ENCODE results near the gene GNAO1. TPM values are rescaled to one million over a fixed set of nuclear protein-coding genes. Genes with fewer than 3 reads are reported as not detected.

The GNAO1 gene
- total and polyA plus RNA-seq, 5 donors from 2014 or later: 3.0 TPM; not detected in 4

DNA sequence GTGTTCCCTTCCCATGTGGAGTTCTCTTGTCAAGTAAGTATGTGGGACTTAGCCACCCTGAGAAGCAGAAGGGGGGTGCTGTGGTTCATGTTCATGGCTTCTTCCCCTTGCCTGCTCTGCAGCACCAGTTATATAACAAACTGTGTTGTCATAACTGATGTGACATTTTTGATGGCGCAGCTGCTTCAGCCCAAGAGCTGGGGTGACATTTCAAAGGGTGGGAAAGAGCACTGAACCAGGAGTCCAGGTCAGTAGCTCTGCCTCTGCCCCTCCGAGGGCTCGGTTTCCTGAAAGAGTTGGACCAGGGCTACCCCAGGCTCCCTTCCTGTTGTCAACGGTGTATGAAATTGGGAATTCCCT lies 7.4 kb downstream of the GNAO1 start:
- peaks cover 26% of the 10 kb centered on the region for H3K27me3 ChIP-seq (ENCODE audit: control insufficient read depth, insufficient read depth, low read length)
- no peaks in the 10 kb centered on the region for H3K9me3 ChIP-seq (ENCODE audit: control insufficient read depth in 2 of 2, low read length in 2 of 2)
- no peak overlapping the region for H3K4me3 Mint-ChIP-seq
- no peaks in the 10 kb centered on the region for H3K36me3 Mint-ChIP-seq
- H3K4me1 Mint-ChIP-seq: peaks cover 4 to 25% (median 9%) of the 10 kb centered on the region in 4 donors
- H3K4me3 ChIP-seq (ENCODE audit: low read depth, low read length): no peak overlapping the region
- no peaks in the 10 kb centered on the region for H3K9me3 Mint-ChIP-seq
- peaks cover 8% of the 10 kb centered on the region for H3K4me1 ChIP-seq (ENCODE audit: control insufficient read depth, insufficient read depth, low read length, poor library complexity, severe bottlenecking)
- H3K36me3 ChIP-seq (ENCODE audit: control insufficient read depth, insufficient read depth, low read length): no peaks in the 10 kb centered on the region
- DNase-seq: no peak
- ATAC-seq (ENCODE audit: low read depth in 2 of 2): no peak
- H3K27me3 Mint-ChIP-seq: peaks cover 31% of the 10 kb centered on the region
- H3K27ac Mint-ChIP-seq: no peak overlapping the region
- H3K27ac ChIP-seq (ENCODE audit: insufficient read depth, low read length, poor library complexity, severe bottlenecking): no peak overlapping the region

DNA sequence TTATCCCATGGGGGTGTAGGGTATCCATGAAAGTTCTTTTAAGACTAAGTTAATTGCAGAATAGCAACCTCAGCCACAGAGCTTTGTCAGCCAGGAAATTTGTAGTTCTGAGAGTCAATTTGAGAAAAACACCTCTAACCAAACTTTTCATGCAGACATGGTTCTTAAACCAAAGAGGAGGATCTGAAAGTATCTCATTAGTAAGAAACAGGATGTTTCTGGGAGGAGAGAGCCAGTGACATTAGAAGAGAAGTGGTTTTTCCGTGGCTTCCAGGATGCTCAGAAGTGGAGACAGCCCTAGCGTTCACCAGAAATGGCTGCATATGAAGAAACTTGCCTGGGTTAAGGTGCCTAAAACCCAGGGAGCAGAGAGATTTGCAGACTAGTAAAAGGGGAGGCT lies 7.9 kb downstream of the GNAO1 start:
- H3K4me1 Mint-ChIP-seq: peaks cover under 1 to 20% (median 6%) of the 10 kb centered on the region in 4 donors
- no peak overlapping the region for H3K27ac Mint-ChIP-seq
- Histone ChIP-seq H3K36me3 (ENCODE audit: control insufficient read depth, insufficient read depth, low read length) (no peaks in the 10 kb centered on the region), H3K27ac (ENCODE audit: insufficient read depth, low read length, poor library complexity, severe bottlenecking) (no peak overlapping the region), H3K27me3 (ENCODE audit: control insufficient read depth, insufficient read depth, low read length) (peaks cover 22% of the 10 kb centered on the region), H3K4me1 (ENCODE audit: control insufficient read depth, insufficient read depth, low read length, poor library complexity, severe bottlenecking) (peaks cover 4% of the 10 kb centered on the region), H3K9me3 (ENCODE audit: control insufficient read depth in 2 of 2, low read length in 2 of 2) (no peaks in the 10 kb centered on the region), H3K4me3 (ENCODE audit: low read depth, low read length) (no peak overlapping the region)
- ATAC-seq (ENCODE audit: low read depth in 2 of 2) (no peak), DNase-seq (peak in 1 of 3 donors; percentile 36)
- peaks cover 26% of the 10 kb centered on the region for H3K27me3 Mint-ChIP-seq
- H3K4me3 Mint-ChIP-seq: no peak overlapping the region
- no peaks in the 10 kb centered on the region for H3K36me3 Mint-ChIP-seq
- no peaks in the 10 kb centered on the region for H3K9me3 Mint-ChIP-seq

DNA sequence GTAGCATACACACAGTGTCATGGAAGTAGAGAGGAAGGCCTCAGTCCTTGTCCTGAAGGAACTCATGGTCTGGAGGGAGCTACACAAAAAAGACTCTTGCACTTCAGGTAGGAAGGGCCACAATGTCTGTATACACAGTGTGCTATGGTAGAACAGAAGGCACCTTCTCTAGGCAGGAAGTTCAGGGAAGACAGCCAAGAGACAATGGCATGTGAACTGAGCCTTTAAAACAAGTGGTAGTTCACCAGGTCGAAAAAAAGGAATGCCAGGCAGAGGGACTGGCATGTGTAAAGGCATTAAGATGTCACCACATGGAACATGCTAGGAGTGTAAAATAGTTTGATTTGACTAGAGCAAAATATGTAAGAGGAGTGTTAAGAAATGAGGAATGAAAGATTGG lies 9.7 kb downstream of the GNAO1 start:
- H3K36me3 Mint-ChIP-seq: no peaks in the 10 kb centered on the region
- H3K27ac ChIP-seq (ENCODE audit: insufficient read depth, low read length, poor library complexity, severe bottlenecking): no peak overlapping the region
- no peaks in the 10 kb centered on the region for H3K9me3 ChIP-seq (ENCODE audit: control insufficient read depth in 2 of 2, low read length in 2 of 2)
- peaks cover 15% of the 10 kb centered on the region for H3K27me3 Mint-ChIP-seq
- no peaks in the 10 kb centered on the region for H3K36me3 ChIP-seq (ENCODE audit: control insufficient read depth, insufficient read depth, low read length)
- peaks cover 12% of the 10 kb centered on the region for H3K27me3 ChIP-seq (ENCODE audit: control insufficient read depth, insufficient read depth, low read length)
- peaks cover 0 to 13% (median 4%) of the 10 kb centered on the region in 4 donors for H3K4me1 Mint-ChIP-seq
- H3K27ac Mint-ChIP-seq: no peak overlapping the region
- ATAC-seq (ENCODE audit: low read depth in 2 of 2): no peak
- no peak overlapping the region for H3K4me3 Mint-ChIP-seq
- H3K9me3 Mint-ChIP-seq: no peaks in the 10 kb centered on the region
- H3K4me3 ChIP-seq (ENCODE audit: low read depth, low read length): no peak overlapping the region
- no peaks in the 10 kb centered on the region for H3K4me1 ChIP-seq (ENCODE audit: control insufficient read depth, insufficient read depth, low read length, poor library complexity, severe bottlenecking)
- DNase-seq: no peak

DNA sequence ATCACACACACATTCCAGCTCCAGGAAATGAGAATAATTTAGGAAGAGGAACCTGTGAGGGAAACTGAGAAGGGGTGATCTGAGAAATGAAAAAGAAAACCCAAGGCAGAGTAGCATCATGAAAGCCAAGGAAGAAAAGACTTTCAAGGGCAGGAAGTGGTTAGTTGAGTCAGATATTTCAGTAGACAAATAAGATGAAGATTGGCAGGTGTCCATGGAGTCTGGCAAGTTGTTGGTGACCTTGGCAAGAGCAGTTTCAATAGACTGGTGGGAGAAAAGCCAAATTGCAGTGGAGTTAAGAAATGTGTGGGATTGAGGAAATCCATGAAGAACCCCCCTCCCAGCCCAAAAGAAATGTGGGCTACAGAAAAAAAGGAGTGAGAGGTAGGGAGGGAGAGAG lies 10.7 kb downstream of the GNAO1 start:
- H3K4me1 ChIP-seq (ENCODE audit: control insufficient read depth, insufficient read depth, low read length, poor library complexity, severe bottlenecking): no peaks in the 10 kb centered on the region
- no peak overlapping the region for H3K27ac ChIP-seq (ENCODE audit: insufficient read depth, low read length, poor library complexity, severe bottlenecking)
- DNase-seq (peak in 2 of 3 donors; percentile 5 to 62), ATAC-seq (ENCODE audit: low read depth in 2 of 2) (peak in 1 of 2 donors; percentile 34)
- H3K36me3 ChIP-seq (ENCODE audit: control insufficient read depth, insufficient read depth, low read length): no peaks in the 10 kb centered on the region
- no peak overlapping the region for H3K27ac Mint-ChIP-seq
- peaks cover 20% of the 10 kb centered on the region for H3K27me3 Mint-ChIP-seq
- peaks cover 0 to 13% (median 4%) of the 10 kb centered on the region in 4 donors for H3K4me1 Mint-ChIP-seq
- H3K27me3 ChIP-seq (ENCODE audit: control insufficient read depth, insufficient read depth, low read length): peaks cover 9% of the 10 kb centered on the region
- no peak overlapping the region for H3K4me3 Mint-ChIP-seq
- H3K4me3 ChIP-seq (ENCODE audit: low read depth, low read length): no peak overlapping the region
- H3K9me3 ChIP-seq (ENCODE audit: control insufficient read depth in 2 of 2, low read length in 2 of 2): no peaks in the 10 kb centered on the region
- H3K9me3 Mint-ChIP-seq: no peaks in the 10 kb centered on the region
- no peaks in the 10 kb centered on the region for H3K36me3 Mint-ChIP-seq

DNA sequence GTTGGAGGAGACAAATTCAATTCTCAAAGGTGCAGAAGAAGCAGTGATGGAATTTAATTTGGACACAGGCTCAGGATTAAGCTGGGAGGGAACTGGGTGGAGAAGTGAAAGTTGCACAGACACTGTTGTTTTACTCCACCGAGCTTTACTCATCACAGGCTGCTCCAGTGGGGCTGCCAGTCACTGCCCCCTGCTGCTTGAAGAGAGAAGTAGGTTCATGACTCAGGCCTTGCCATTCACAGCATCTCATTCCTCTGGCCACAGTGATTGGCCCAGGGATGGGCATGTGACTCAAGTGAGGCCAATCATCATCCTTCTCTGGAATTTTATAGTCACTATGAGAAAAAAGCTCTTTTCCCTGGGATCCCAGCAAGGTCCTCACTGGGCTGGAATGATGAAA lies 11.8 kb downstream of the GNAO1 start:
- Mint-ChIP-seq H3K27me3 (peaks cover 15% of the 10 kb centered on the region), H3K36me3 (no peaks in the 10 kb centered on the region), H3K9me3 (no peaks in the 10 kb centered on the region), H3K4me3 (no peak overlapping the region), H3K4me1 (peaks cover 0 to 13% (median 4%) of the 10 kb centered on the region in 4 donors), H3K27ac (no peak overlapping the region)
- Histone ChIP-seq H3K4me1 (ENCODE audit: control insufficient read depth, insufficient read depth, low read length, poor library complexity, severe bottlenecking) (no peaks in the 10 kb centered on the region), H3K27ac (ENCODE audit: insufficient read depth, low read length, poor library complexity, severe bottlenecking) (no peak overlapping the region), H3K36me3 (ENCODE audit: control insufficient read depth, insufficient read depth, low read length) (no peaks in the 10 kb centered on the region), H3K9me3 (ENCODE audit: control insufficient read depth in 2 of 2, low read length in 2 of 2) (no peaks in the 10 kb centered on the region), H3K4me3 (ENCODE audit: low read depth, low read length) (no peak overlapping the region), H3K27me3 (ENCODE audit: control insufficient read depth, insufficient read depth, low read length) (peaks cover 3% of the 10 kb centered on the region)
- DNase-seq: peak in 1 of 3 donors; percentile 41
- peak; percentile 59 to 63 for ATAC-seq (ENCODE audit: low read depth in 2 of 2)

DNA sequence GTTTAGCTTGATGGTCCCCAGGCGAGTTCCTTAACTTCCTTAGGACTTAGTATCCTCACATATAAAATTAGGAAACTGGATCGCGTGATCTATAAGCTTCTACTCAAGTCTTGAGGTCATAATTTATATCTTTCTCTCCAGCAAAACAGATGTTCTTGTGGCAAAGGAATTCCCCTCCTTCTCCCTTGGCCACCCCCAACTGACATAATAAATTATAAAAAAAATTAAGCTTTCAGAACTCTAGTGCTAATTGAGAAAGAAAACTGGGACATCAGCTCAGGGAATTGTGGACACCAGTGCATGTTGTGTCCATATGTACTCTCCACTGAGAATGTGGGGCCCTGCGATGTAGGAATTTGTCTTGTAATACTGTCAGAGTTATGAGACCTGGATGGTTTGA lies 13.5 kb downstream of the GNAO1 start:
- Histone ChIP-seq H3K27ac (ENCODE audit: insufficient read depth, low read length, poor library complexity, severe bottlenecking) (no peak overlapping the region), H3K36me3 (ENCODE audit: control insufficient read depth, insufficient read depth, low read length) (no peaks in the 10 kb centered on the region), H3K4me1 (ENCODE audit: control insufficient read depth, insufficient read depth, low read length, poor library complexity, severe bottlenecking) (no peaks in the 10 kb centered on the region), H3K27me3 (ENCODE audit: control insufficient read depth, insufficient read depth, low read length) (peaks cover 4% of the 10 kb centered on the region), H3K9me3 (ENCODE audit: control insufficient read depth in 2 of 2, low read length in 2 of 2) (no peaks in the 10 kb centered on the region), H3K4me3 (ENCODE audit: low read depth, low read length) (no peak overlapping the region)
- DNase-seq (no peak), ATAC-seq (ENCODE audit: low read depth in 2 of 2) (no peak)
- Mint-ChIP-seq H3K9me3 (no peaks in the 10 kb centered on the region), H3K4me1 (peaks cover 0 to 4% (median 2%) of the 10 kb centered on the region in 4 donors), H3K27me3 (peaks cover 13% of the 10 kb centered on the region), H3K27ac (no peak overlapping the region), H3K36me3 (no peaks in the 10 kb centered on the region), H3K4me3 (no peak overlapping the region)

DNA sequence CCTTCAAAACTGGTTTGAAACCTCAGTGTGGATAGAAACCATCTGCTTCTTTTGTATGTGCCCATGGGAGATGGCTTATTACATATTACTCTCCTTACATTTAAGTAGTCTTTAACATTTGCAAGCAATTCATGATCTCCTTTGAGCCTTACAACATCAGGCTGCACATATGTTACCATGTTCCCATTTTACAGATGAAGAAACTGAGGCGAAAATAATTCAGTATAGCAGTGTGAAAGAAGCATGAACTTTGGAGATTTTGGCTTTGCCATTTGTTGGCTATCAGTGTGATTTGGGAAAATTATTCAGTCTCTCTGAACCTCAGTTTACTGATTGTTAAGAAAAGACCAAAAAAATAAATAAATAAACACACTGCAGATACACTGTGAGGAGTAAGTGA lies 15.7 kb downstream of the GNAO1 start:
- Mint-ChIP-seq H3K4me1 (no peaks in the 10 kb centered on the region), H3K27ac (no peak overlapping the region), H3K27me3 (peaks cover 28% of the 10 kb centered on the region), H3K36me3 (no peaks in the 10 kb centered on the region), H3K9me3 (no peaks in the 10 kb centered on the region), H3K4me3 (no peak overlapping the region)
- Histone ChIP-seq H3K27me3 (ENCODE audit: control insufficient read depth, insufficient read depth, low read length) (peaks cover 10% of the 10 kb centered on the region), H3K4me3 (ENCODE audit: low read depth, low read length) (no peak overlapping the region), H3K4me1 (ENCODE audit: control insufficient read depth, insufficient read depth, low read length, poor library complexity, severe bottlenecking) (no peaks in the 10 kb centered on the region), H3K9me3 (ENCODE audit: control insufficient read depth in 2 of 2, low read length in 2 of 2) (no peaks in the 10 kb centered on the region), H3K36me3 (ENCODE audit: control insufficient read depth, insufficient read depth, low read length) (no peaks in the 10 kb centered on the region), H3K27ac (ENCODE audit: insufficient read depth, low read length, poor library complexity, severe bottlenecking) (no peak overlapping the region)
- no peak for ATAC-seq (ENCODE audit: low read depth in 2 of 2)
- DNase-seq: no peak

DNA sequence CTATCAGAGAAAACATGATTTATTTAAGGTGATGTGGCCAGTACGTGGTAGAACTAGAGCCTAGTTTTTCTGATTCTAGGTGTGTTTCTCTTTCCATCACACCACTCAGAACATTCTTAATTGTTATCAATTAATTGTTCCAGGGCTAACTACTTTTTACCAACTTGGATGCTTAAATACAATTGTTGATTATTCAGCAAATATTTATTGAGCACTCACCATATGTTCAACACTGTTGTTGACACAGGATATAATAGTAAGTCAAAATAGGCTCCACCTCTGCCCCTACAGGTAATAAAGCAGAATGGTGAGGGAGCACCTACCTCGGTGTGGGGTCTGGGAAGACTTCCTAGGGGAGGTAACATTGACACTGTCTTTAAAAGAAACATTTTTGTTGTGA lies 16.1 kb downstream of the GNAO1 start:
- Mint-ChIP-seq H3K9me3 (no peaks in the 10 kb centered on the region), H3K27ac (no peak overlapping the region), H3K36me3 (no peaks in the 10 kb centered on the region), H3K4me1 (no peaks in the 10 kb centered on the region), H3K27me3 (peaks cover 28% of the 10 kb centered on the region), H3K4me3 (no peak overlapping the region)
- Histone ChIP-seq H3K4me1 (ENCODE audit: control insufficient read depth, insufficient read depth, low read length, poor library complexity, severe bottlenecking) (no peaks in the 10 kb centered on the region), H3K36me3 (ENCODE audit: control insufficient read depth, insufficient read depth, low read length) (no peaks in the 10 kb centered on the region), H3K9me3 (ENCODE audit: control insufficient read depth in 2 of 2, low read length in 2 of 2) (no peaks in the 10 kb centered on the region), H3K27ac (ENCODE audit: insufficient read depth, low read length, poor library complexity, severe bottlenecking) (no peak overlapping the region), H3K27me3 (ENCODE audit: control insufficient read depth, insufficient read depth, low read length) (peaks cover 10% of the 10 kb centered on the region), H3K4me3 (ENCODE audit: low read depth, low read length) (no peak overlapping the region)
- DNase-seq: no peak
- ATAC-seq (ENCODE audit: low read depth in 2 of 2): no peak

All from CD4-positive, CD25-positive, alpha-beta regulatory T cell (primary cell).